ENCODE measurements around the gene USP30. TPM values are rescaled to one million over a fixed set of nuclear protein-coding genes. Genes with fewer than 3 reads are reported as not detected.
"Not testable (repeated sequence)": the region's sequence is repeated elsewhere in the genome, so short reads cannot be mapped to it uniquely, and the experiment has no call there.

Gene USP30
- polyA plus RNA-seq, 3 donors = 20.0 to 24.4 (median 21.8) TPM

- not testable (repeated sequence) for DNase-seq (ENCODE audit: low read depth in 3 of 3, low spot score in 2 of 3)
These were observed 2.6 kb upstream of the USP30 start for GRCh38 chr12:109049794-109050193.

- DNase-seq (ENCODE audit: low read depth in 3 of 3, low spot score in 2 of 3) = no peak
These were observed 321 bp upstream of the USP30 start for GRCh38 chr12:109052097-109052413.

GRCh38 chr12:109053382-109054123 is 1.2 kb downstream of the USP30 start:
- no peak for DNase-seq (ENCODE audit: low read depth in 3 of 3, low spot score in 2 of 3)

- not testable (repeated sequence) for DNase-seq (ENCODE audit: low read depth in 3 of 3, low spot score in 2 of 3)
These were observed 1.7 kb downstream of the USP30 start for GRCh38 chr12:109054124-109054513.

GRCh38 chr12:109054520-109054919 is 2.1 kb downstream of the USP30 start:
- DNase-seq (ENCODE audit: low read depth in 3 of 3, low spot score in 2 of 3) = no peak

GRCh38 chr12:109056891-109057290 is 4.5 kb downstream of the USP30 start:
- DNase-seq (ENCODE audit: low read depth in 3 of 3, low spot score in 2 of 3) = no peak

- DNase-seq (ENCODE audit: low read depth in 3 of 3, low spot score in 2 of 3) = no peak
These were observed 5.0 kb downstream of the USP30 start for GRCh38 chr12:109057376-109057775.

- no peak for DNase-seq (ENCODE audit: low read depth in 3 of 3, low spot score in 2 of 3)
These were observed 6.4 kb downstream of the USP30 start for GRCh38 chr12:109058773-109059172.

GRCh38 chr12:109064143-109064542 is 11.8 kb downstream of the USP30 start:
- no peak for DNase-seq (ENCODE audit: low read depth in 3 of 3, low spot score in 2 of 3)

- DNase-seq (ENCODE audit: low read depth in 3 of 3, low spot score in 2 of 3) = peak in 1 of 3 donors; percentile 2
These were observed 12.9 kb downstream of the USP30 start for GRCh38 chr12:109065154-109065852.

GRCh38 chr12:109065853-109066193 is 13.4 kb downstream of the USP30 start:
- no peak for DNase-seq (ENCODE audit: low read depth in 3 of 3, low spot score in 2 of 3)

GRCh38 chr12:109069307-109070271 is 17.2 kb downstream of the USP30 start:
- DNase-seq (ENCODE audit: low read depth in 3 of 3, low spot score in 2 of 3) = no peak

- no peak for DNase-seq (ENCODE audit: low read depth in 3 of 3, low spot score in 2 of 3)
These were observed 22.5 kb downstream of the USP30 start for GRCh38 chr12:109074866-109075265.

- no peak for DNase-seq (ENCODE audit: low read depth in 3 of 3, low spot score in 2 of 3)
These were observed 30.4 kb downstream of the USP30 start for GRCh38 chr12:109082751-109083150.

GRCh38 chr12:109084425-109084824 is 32.0 kb downstream of the USP30 start:
- DNase-seq (ENCODE audit: low read depth in 3 of 3, low spot score in 2 of 3) = no peak

- no peak for DNase-seq (ENCODE audit: low read depth in 3 of 3, low spot score in 2 of 3)
These were observed 33.2 kb downstream of the USP30 start for GRCh38 chr12:109085590-109085989.

- no peak for DNase-seq (ENCODE audit: low read depth in 3 of 3, low spot score in 2 of 3)
These were observed 34.9 kb downstream of the USP30 start for GRCh38 chr12:109087250-109087649.

GRCh38 chr12:109088818-109089217 is 36.4 kb downstream of the USP30 start:
- no peak for DNase-seq (ENCODE audit: low read depth in 3 of 3, low spot score in 2 of 3)

- DNase-seq (ENCODE audit: low read depth in 3 of 3, low spot score in 2 of 3) = no peak
These were observed 37.3 kb downstream of the USP30 start for GRCh38 chr12:109089683-109090082.

- no peak for DNase-seq (ENCODE audit: low read depth in 3 of 3, low spot score in 2 of 3)
These were observed 40.2 kb downstream of the USP30 start for GRCh38 chr12:109092497-109093021.
